ENCODE data around the gene IL4R.

GRCh38 chr16:27402964-27403600, 89.3 kb downstream of the IL4R start:
- TF ChIP-seq CTCF (IDR thresholded peaks at IDR 0.05; ENCODE audit: low read depth, low read length), result no peak
- no peak for TF ChIP-seq POLR2A (IDR thresholded peaks at IDR 0.05; ENCODE audit: extremely low read depth, insufficient read length)
